Activated CD8-positive, alpha-beta T cell treated with anti-CD3 and anti-CD28 coated beads, Interleukin-2, amount 10 ng/mL, durations not matched to agents 7 days and 5 days (primary cell): ENCODE data around the gene KAT14. TPM values are rescaled to one million over a fixed set of nuclear protein-coding genes. Genes with fewer than 3 reads are reported as not detected.
"Not testable (repeated sequence)": the region's sequence is repeated elsewhere in the genome, so short reads cannot be mapped to it uniquely, and the experiment has no call there.

Experiments
- ATAC-seq: fragments of 150-1000 bp; cut with Tn5 transposase; one replicate; pipeline ENCODE4 v1.10.0; 2021; ENCODE audit warnings: moderate library complexity
- CTCF ChIA-PET: fragments of 350-600 bp; sonication (Branson Sonifier 250); formaldehyde crosslinking; loops from one replicate; lab custom pipeline; 2021; ENCODE audit warnings: antibody characterized with exemption; lab: Charles Lee
- POLR2A ChIA-PET: fragments of 350-600 bp; sonication (Branson Sonifier 250); formaldehyde crosslinking; loops from one replicate; lab custom pipeline; 2021; ENCODE audit warnings: antibody characterized with exemption; lab: Charles Lee
- DNase-seq: peaks from one replicate; pipeline ENCODE4 v3.0.0-alpha.2; 2020
- H3K27ac Mint-ChIP-seq: one replicate; pipeline ENCODE4 v1.8.0; 2021; ENCODE audit warnings: mild to moderate bottlenecking, mixed read lengths
- H3K27me3 Mint-ChIP-seq: one replicate; pipeline ENCODE4 v1.8.0; 2021; ENCODE audit warnings: low read depth, mixed read lengths
- H3K36me3 Mint-ChIP-seq: one replicate; pipeline ENCODE4 v1.8.0; 2021; ENCODE audit warnings: low read depth, mixed read lengths
- H3K4me1 Mint-ChIP-seq: one replicate; pipeline ENCODE4 v1.8.0; 2021; ENCODE audit warnings: low read depth, mixed read lengths
- H3K4me3 Mint-ChIP-seq: one replicate; pipeline ENCODE4 v1.8.0; 2021; ENCODE audit warnings: mild to moderate bottlenecking, mixed read lengths
- H3K9me3 Mint-ChIP-seq: one replicate; pipeline ENCODE4 v1.8.0; 2022; ENCODE audit warnings: mixed read lengths; ENCODE audit not compliant: insufficient read depth
- total RNA-seq, 2 experiments: library from RNA; stranded (reverse); gene quantifications; one replicate each; pipeline ENCODE4 v1.2.3, GENCODE V29; 2021

KAT14 gene
- total RNA-seq, 2 experiments from 2014 or later: 14.5 to 16.0 TPM

GRCh38 chr20:18108326-18108725 is 29.3 kb upstream of the KAT14 start:
- Mint-ChIP-seq H3K27ac (no peak overlapping the region), H3K36me3 (no peaks in the 10 kb centered on the region), H3K9me3 (no peaks in the 10 kb centered on the region), H3K27me3 (peaks cover 14% of the 10 kb centered on the region), H3K4me3 (no peak overlapping the region), H3K4me1 (no peaks in the 10 kb centered on the region)
- POLR2A ChIA-PET: no interaction called here
- ATAC-seq (no peak), DNase-seq (no peak)
- CTCF ChIA-PET: no interaction called here

DNA sequence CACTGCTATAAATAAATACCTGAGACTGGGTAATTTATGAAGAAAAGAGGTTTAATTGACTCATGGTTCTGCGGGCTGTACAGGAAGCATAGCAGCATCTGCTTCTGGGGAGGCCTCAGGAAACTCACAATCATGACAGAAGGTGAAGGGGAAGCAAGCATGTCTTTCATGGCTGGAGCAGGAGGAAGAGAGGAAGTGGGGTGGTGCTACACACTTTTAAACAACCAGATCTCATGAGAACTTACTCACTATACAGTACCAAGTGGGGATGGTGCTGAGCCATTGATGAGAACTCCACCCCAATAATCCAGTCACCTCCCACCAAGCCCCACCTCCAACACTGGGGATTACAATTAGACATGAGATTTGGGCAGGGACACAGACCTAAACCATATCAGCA is 9.1 kb upstream of the KAT14 start:
- H3K4me3 Mint-ChIP-seq, H3K4me1 Mint-ChIP-seq, H3K9me3 Mint-ChIP-seq, H3K36me3 Mint-ChIP-seq, CTCF ChIA-PET, POLR2A ChIA-PET: not testable (repeated sequence)
- ATAC-seq (peak; percentile 33), DNase-seq (peak; percentile 44)
- Mint-ChIP-seq H3K27me3 (peaks cover 17% of the 10 kb centered on the region), H3K27ac (peak overlapping the region; percentile 40)

DNA sequence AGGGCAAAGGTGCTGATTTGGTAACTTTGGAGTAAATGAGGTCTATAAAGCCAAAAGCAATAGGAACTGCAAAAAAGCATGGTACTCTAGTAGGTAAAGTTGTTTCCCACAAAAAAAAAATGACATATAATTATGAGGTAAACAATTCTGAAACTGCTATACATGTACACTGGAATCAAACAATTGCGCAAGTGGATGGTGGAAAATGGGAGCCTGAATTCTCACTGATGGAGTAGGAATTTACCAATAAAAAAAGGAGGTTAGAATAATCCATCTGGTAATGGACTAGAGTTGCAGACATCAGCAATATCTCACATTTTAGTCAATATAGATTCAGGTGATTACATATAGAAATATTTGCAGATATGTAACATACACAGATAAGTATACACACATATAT is 5.0 kb upstream of the KAT14 start:
- no peak for DNase-seq
- ATAC-seq: no peak
- Mint-ChIP-seq H3K4me3 (no peak overlapping the region), H3K36me3 (peaks cover 5% of the 10 kb centered on the region), H3K4me1 (peaks cover 16% of the 10 kb centered on the region), H3K27ac (no peak overlapping the region), H3K9me3 (peaks cover 3% of the 10 kb centered on the region), H3K27me3 (peaks cover 6% of the 10 kb centered on the region)
- POLR2A ChIA-PET: no interaction called here
- CTCF ChIA-PET: no interaction called here

GRCh38 chr20:18133962-18134361 is 3.7 kb upstream of the KAT14 start:
- H3K27ac Mint-ChIP-seq: no peak overlapping the region
- POLR2A ChIA-PET: no interaction called here
- peaks cover 2% of the 10 kb centered on the region for H3K36me3 Mint-ChIP-seq
- DNase-seq (no peak), ATAC-seq (no peak)
- H3K27me3 Mint-ChIP-seq: peaks cover 6% of the 10 kb centered on the region
- H3K9me3 Mint-ChIP-seq: peaks cover 3% of the 10 kb centered on the region
- H3K4me1 Mint-ChIP-seq: peaks cover 13% of the 10 kb centered on the region
- CTCF ChIA-PET: no interaction called here
- H3K4me3 Mint-ChIP-seq: no peak overlapping the region

DNA sequence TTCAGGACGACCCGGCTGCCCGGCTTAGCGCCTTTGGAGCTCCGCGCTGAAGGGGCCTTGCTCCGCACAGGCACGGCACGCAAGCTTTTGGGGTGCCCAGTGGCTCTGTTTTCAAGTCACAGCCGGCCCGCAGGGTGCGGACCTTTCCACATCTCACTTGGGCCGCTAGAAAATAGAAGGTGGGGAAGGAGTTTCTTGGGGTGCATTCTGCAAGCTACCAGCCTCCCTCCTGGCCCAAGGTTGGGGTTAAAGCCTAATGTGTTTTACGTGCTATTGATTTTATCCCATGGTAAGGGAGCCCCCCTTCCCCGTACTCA is 561 bp downstream of the KAT14 start:
- POLR2A ChIA-PET: interaction anchor here (0.8 to 1.9 kb wide), 8 partner anchors 9 to 253 kb away, joined by 3 to 16 read pairs (median 5); partner anchors contain the start of genes MGME1, SNX5 and ZNF133
- H3K4me1 Mint-ChIP-seq: peaks cover 29% of the 10 kb centered on the region
- ATAC-seq (peak; percentile 6), DNase-seq (no peak)
- no peaks in the 10 kb centered on the region for H3K9me3 Mint-ChIP-seq
- H3K27me3 Mint-ChIP-seq: peaks cover 4% of the 10 kb centered on the region
- H3K27ac Mint-ChIP-seq: peak overlapping the region; percentile 89
- H3K4me3 Mint-ChIP-seq: peak overlapping the region; percentile 89
- peaks cover 15% of the 10 kb centered on the region for H3K36me3 Mint-ChIP-seq
- CTCF ChIA-PET: interaction anchor here (1.0 to 1.2 kb wide), 3 partner anchors 10 to 148 kb away, joined by 3 to 4 read pairs (median 3); no protein-coding TSS in a partner anchor

- ATAC-seq (no peak), DNase-seq (no peak)
- ChIA-PET CTCF (interaction anchor here (1.0 to 1.2 kb wide), 3 partner anchors 10 to 147 kb away, joined by 3 to 4 read pairs (median 3); no protein-coding TSS in a partner anchor), POLR2A (interaction anchor here (0.8 to 1.9 kb wide), 7 partner anchors 8 to 253 kb away, joined by 3 to 16 read pairs (median 5); partner anchors contain the start of genes MGME1 and SNX5)
- peaks cover 29% of the 10 kb centered on the region for H3K4me1 Mint-ChIP-seq
- H3K36me3 Mint-ChIP-seq: peaks cover 16% of the 10 kb centered on the region
- H3K27me3 Mint-ChIP-seq: peaks cover under 1% of the 10 kb centered on the region
- peak overlapping the region; percentile 89 for H3K4me3 Mint-ChIP-seq
- H3K9me3 Mint-ChIP-seq: no peaks in the 10 kb centered on the region
- peak overlapping the region; percentile 89 for H3K27ac Mint-ChIP-seq
Measured at GRCh38 chr20:18138639-18139583, 1.2 kb downstream of the KAT14 start.

- ChIA-PET POLR2A (no interaction called here), CTCF (no interaction called here)
- ATAC-seq (no peak), DNase-seq (no peak)
- peaks cover 29% of the 10 kb centered on the region for H3K4me1 Mint-ChIP-seq
- H3K4me3 Mint-ChIP-seq: peak overlapping the region; percentile 21
- H3K27me3 Mint-ChIP-seq: no peaks in the 10 kb centered on the region
- H3K36me3 Mint-ChIP-seq: peaks cover 16% of the 10 kb centered on the region
- no peaks in the 10 kb centered on the region for H3K9me3 Mint-ChIP-seq
- no peak overlapping the region for H3K27ac Mint-ChIP-seq
Measured at GRCh38 chr20:18139832-18140231, 2.2 kb downstream of the KAT14 start.

- DNase-seq: no peak
- H3K4me3 Mint-ChIP-seq: no peak overlapping the region
- no peak overlapping the region for H3K27ac Mint-ChIP-seq
- H3K36me3 Mint-ChIP-seq: peaks cover 33% of the 10 kb centered on the region
- CTCF ChIA-PET: interaction anchor here (1.6 kb wide), 1 partner anchor 29 kb away, joined by 3 read pairs; no protein-coding TSS in a partner anchor
- no peaks in the 10 kb centered on the region for H3K9me3 Mint-ChIP-seq
- ATAC-seq: no peak
- POLR2A ChIA-PET: no interaction called here
- no peaks in the 10 kb centered on the region for H3K27me3 Mint-ChIP-seq
- peaks cover 9% of the 10 kb centered on the region for H3K4me1 Mint-ChIP-seq
Measured at GRCh38 chr20:18144541-18145099, 7.0 kb downstream of the KAT14 start.

DNA sequence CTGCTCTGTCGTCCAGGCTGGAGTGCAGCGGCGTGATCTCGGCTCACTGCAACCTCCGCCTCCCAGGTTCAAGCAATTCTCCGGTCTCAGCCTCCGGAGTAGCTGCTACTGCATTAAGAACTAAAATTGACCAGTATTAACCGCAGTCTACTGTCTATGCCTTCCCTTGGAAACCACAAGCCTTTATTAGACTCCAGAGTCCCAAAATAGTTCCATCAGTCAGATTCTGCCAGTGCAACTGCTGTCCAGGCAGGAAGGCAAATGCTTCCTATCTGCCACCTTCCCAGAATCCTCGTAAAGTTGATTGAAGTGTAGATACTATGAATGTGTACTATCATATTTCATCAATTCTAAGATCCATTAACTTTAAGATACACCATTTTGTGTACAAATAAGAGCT is 16.7 kb downstream of the KAT14 start:
- H3K4me1 Mint-ChIP-seq: no peaks in the 10 kb centered on the region
- no peaks in the 10 kb centered on the region for H3K27me3 Mint-ChIP-seq
- H3K9me3 Mint-ChIP-seq: no peaks in the 10 kb centered on the region
- no peak overlapping the region for H3K4me3 Mint-ChIP-seq
- CTCF ChIA-PET: no interaction called here
- DNase-seq: no peak
- no peak for ATAC-seq
- no peak overlapping the region for H3K27ac Mint-ChIP-seq
- POLR2A ChIA-PET: interaction anchor here (1.7 kb wide), 1 partner anchor 16 kb away, joined by 5 read pairs; the partner anchor contains the start of genes KAT14 and PET117
- H3K36me3 Mint-ChIP-seq: peaks cover 28% of the 10 kb centered on the region

GRCh38 chr20:18156045-18156444 is 18.4 kb downstream of the KAT14 start:
- ChIA-PET CTCF (no interaction called here), POLR2A (no interaction called here)
- H3K36me3 Mint-ChIP-seq: peaks cover 22% of the 10 kb centered on the region
- no peak for ATAC-seq
- no peaks in the 10 kb centered on the region for H3K9me3 Mint-ChIP-seq
- H3K27me3 Mint-ChIP-seq: no peaks in the 10 kb centered on the region
- no peak for DNase-seq
- H3K27ac Mint-ChIP-seq: no peak overlapping the region
- no peak overlapping the region for H3K4me3 Mint-ChIP-seq
- no peaks in the 10 kb centered on the region for H3K4me1 Mint-ChIP-seq

DNA sequence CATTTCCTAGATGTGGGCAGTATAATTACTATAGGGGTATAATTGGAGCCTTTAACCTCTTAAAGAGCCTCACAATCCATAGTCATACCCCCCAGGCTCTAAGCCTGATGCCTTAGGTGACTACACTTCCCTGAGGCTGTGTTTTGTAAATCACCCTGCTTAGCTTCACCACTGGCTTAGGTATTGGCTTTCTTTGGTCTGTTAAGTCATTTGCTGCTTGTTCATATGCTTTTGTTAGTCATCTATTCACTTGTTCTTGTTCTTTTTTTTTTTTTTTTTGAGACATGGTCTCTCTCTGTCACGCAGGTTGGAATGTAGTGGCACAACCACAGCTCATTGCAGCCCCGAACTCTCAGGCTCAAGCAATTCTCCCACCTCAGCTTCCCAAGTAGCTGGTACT is 26.7 kb downstream of the KAT14 start:
- H3K4me3 Mint-ChIP-seq: no peak overlapping the region
- ATAC-seq (no peak), DNase-seq (no peak)
- peaks cover 39% of the 10 kb centered on the region for H3K36me3 Mint-ChIP-seq
- H3K4me1 Mint-ChIP-seq: peaks cover 20% of the 10 kb centered on the region
- no peaks in the 10 kb centered on the region for H3K27me3 Mint-ChIP-seq
- ChIA-PET POLR2A (no interaction called here), CTCF (no interaction called here)
- H3K9me3 Mint-ChIP-seq: no peaks in the 10 kb centered on the region
- H3K27ac Mint-ChIP-seq: no peak overlapping the region

- ATAC-seq (peak; percentile 51), DNase-seq (peak; percentile 23)
- Mint-ChIP-seq H3K27me3 (no peaks in the 10 kb centered on the region), H3K4me3 (no peak overlapping the region), H3K9me3 (no peaks in the 10 kb centered on the region), H3K4me1 (peaks cover 20% of the 10 kb centered on the region), H3K27ac (peak overlapping the region; percentile 81), H3K36me3 (peaks cover 44% of the 10 kb centered on the region)
- ChIA-PET POLR2A (interaction anchor here (1.1 kb wide), 1 partner anchor 28 kb away, joined by 3 read pairs; the partner anchor contains the start of genes KAT14 and PET117), CTCF (no interaction called here)
Measured at GRCh38 chr20:18165553-18165952, 27.9 kb downstream of the KAT14 start.
